Measurements from ENCODE around the gene LRP1.

DNA sequence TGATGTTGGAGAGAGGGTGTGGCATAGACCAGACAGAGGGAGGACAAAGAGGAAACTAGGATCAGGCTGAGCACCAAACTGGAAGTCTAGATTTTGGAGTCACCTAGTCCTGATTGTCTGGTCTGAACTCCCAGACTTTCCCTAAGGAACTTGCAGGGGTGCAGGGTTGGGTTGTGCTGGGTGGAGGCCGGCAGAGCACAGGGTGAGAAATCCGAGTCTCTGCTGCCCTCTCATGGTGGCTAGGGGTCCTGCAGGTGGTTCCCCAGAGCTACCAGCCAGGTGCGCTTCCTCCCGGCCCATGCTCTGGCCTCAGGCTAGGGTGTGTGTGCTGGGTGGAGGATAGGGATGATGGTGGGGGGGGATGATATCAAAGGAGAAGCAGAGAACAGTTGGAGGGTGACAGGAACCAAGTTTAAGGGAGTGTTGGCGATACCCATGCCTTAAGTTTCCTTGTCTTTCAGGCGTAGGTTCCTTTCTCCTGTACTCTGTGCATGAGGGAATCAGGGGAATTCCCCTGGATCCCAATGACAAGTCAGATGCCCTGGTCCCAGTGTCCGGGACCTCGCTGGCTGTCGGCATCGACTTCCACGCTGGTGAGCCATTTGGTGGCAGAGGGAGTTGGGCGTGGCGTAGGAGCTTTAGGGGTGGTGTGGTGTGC, 54.8 kb downstream of the LRP1 start:
- TF ChIP-seq TAF1 (IDR thresholded peaks at IDR 0.05; ENCODE audit: borderline replicate concordance, low read depth, low read length): no peak
- no peak for TF ChIP-seq POLR2A (IDR thresholded peaks at IDR 0.05; ENCODE audit: low read depth, low read length)
- TF ChIP-seq POLR2AphosphoS5 (IDR thresholded peaks at IDR 0.05; ENCODE audit: low read depth, low read length): no peak

Data from GM12892 (cell line).